ENCODE measurements around the gene PLBD2. TPM values are rescaled to one million over a fixed set of nuclear protein-coding genes. Genes with fewer than 3 reads are reported as not detected.
A peak's percentile ranks its signal among the peaks of the same experiment; 100 is the strongest.

PLBD2 gene, protein sequence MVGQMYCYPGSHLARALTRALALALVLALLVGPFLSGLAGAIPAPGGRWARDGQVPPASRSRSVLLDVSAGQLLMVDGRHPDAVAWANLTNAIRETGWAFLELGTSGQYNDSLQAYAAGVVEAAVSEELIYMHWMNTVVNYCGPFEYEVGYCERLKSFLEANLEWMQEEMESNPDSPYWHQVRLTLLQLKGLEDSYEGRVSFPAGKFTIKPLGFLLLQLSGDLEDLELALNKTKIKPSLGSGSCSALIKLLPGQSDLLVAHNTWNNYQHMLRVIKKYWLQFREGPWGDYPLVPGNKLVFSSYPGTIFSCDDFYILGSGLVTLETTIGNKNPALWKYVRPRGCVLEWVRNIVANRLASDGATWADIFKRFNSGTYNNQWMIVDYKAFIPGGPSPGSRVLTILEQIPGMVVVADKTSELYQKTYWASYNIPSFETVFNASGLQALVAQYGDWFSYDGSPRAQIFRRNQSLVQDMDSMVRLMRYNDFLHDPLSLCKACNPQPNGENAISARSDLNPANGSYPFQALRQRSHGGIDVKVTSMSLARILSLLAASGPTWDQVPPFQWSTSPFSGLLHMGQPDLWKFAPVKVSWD
- total RNA-seq (2021): 31.4 and 35.6 TPM in 2 replicates
- long read RNA-seq, full-length matches to known transcripts: 2 of 7 reads
- long read RNA-seq, partial matches to known transcripts: 1 of 7 reads
- long read RNA-seq, other reads (novel, unspliced or antisense): 4 of 7 reads

DNA sequence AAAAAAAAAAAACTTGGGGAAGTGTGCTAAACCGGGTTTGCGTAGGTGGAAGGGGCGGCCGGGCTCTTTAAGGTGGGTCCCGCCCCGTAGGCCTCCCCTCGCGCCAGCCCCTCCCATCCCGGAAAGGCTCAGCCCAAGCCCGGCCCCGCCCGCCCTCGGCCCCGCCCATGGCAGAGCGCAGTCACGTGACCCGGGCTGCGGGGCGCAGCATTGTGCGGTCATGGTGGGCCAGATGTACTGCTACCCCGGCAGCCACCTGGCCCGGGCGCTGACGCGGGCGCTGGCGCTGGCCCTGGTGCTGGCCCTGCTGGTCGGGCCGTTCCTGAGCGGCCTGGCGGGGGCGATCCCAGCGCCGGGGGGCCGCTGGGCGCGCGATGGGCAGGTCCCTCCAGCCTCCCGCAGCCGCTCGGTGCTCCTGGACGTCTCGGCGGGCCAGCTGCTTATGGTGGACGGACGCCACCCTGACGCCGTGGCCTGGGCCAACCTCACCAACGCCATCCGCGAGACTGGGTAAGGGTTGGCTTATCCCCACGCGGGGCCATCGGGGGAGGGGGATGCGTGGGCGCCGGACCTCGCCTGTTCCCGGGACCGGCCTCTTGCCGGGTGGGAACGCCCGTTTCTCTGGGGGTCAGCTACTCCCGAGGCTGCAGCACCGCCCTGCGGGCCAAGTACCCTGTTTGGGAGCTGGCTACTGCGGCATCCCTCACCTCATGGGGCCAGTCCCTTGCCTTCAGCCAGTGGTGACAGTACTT lies at the start of gene PLBD2:
PLBD2 (plus strand) TSS at position 207 of the 752 bp plus-strand sequence; CDS start at position 221, 14 bp downstream.
- no peaks in the 10 kb centered on the region for H4K20me1 ChIP-seq (ENCODE audit: control insufficient read depth, insufficient read depth, insufficient read length)
- H3K18ac ChIP-seq (ENCODE audit: insufficient read length, low read depth, low read length): peak within 1 kb of the TSS; percentile 70
- Mint-ChIP-seq H3K9me3 (no peaks in the 10 kb centered on the region; a peak in 1 of 5 replicates), H3K4me3 (peak within 1 kb of the TSS; percentile 79 to 90), H3K27ac (peak within 1 kb of the TSS in 2 of 3 experiments; percentile 87 to 95; a peak in 2 of 7 replicates), H3K27me3 (ENCODE audit: low read depth) (no peaks in the 10 kb centered on the region), H3K36me3 (ENCODE audit: insufficient read depth in 1 of 3, low read depth in 3 of 3) (peaks cover 1 to 5% (median 4%) of the 10 kb centered on the region in 3 experiments; a peak in 4 of 7 replicates), H3K4me1 (peaks cover 10 to 20% of the 10 kb centered on the region in 2 experiments)
- no peak within 1 kb of the TSS for H2AK5ac ChIP-seq (ENCODE audit: insufficient read length, low read length)
- no peaks in the 10 kb centered on the region for H3K79me2 ChIP-seq (ENCODE audit: insufficient read depth, low read length)
- H3K23ac ChIP-seq (ENCODE audit: insufficient read length, low read depth, low read length): no peak within 1 kb of the TSS
- peaks cover 7% of the 10 kb centered on the region for H3K23me2 ChIP-seq (ENCODE audit: insufficient read length, low read depth, low read length, poor library complexity, severe bottlenecking)
- no peak within 1 kb of the TSS for H4K5ac ChIP-seq (ENCODE audit: insufficient read length, low read depth, low read length)
- H3K79me1 ChIP-seq (ENCODE audit: insufficient read depth, low read depth, low read length, poor library complexity, severe bottlenecking): peaks cover 6% of the 10 kb centered on the region
- TF ChIP-seq, protein P1, sequence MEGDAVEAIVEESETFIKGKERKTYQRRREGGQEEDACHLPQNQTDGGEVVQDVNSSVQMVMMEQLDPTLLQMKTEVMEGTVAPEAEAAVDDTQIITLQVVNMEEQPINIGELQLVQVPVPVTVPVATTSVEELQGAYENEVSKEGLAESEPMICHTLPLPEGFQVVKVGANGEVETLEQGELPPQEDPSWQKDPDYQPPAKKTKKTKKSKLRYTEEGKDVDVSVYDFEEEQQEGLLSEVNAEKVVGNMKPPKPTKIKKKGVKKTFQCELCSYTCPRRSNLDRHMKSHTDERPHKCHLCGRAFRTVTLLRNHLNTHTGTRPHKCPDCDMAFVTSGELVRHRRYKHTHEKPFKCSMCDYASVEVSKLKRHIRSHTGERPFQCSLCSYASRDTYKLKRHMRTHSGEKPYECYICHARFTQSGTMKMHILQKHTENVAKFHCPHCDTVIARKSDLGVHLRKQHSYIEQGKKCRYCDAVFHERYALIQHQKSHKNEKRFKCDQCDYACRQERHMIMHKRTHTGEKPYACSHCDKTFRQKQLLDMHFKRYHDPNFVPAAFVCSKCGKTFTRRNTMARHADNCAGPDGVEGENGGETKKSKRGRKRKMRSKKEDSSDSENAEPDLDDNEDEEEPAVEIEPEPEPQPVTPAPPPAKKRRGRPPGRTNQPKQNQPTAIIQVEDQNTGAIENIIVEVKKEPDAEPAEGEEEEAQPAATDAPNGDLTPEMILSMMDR (conservative IDR thresholded peaks at IDR 0.05): no peak
- H3K4me1 ChIP-seq (ENCODE audit: insufficient read depth, low read length): peaks cover 5% of the 10 kb centered on the region; the same call in 1 of the 2 replicates
- H3K14ac ChIP-seq (ENCODE audit: insufficient read depth, low read length): peak within 1 kb of the TSS; percentile 43; the same call in 1 of the 2 replicates
- no peaks in the 10 kb centered on the region for H3K27me3 ChIP-seq (ENCODE audit: insufficient read depth, low read length)
- no peak within 1 kb of the TSS for H2BK12ac ChIP-seq (ENCODE audit: insufficient read length, low read depth, low read length)
- WGBS (ENCODE audit: extremely low coverage, insufficient read length, low lambda C conversion rate): no CpG with 5 or more reads among the region's 67 CpGs
- DNase-seq: peak; percentile 98
- no peak within 1 kb of the TSS for H2BK5ac ChIP-seq (ENCODE audit: insufficient read length, low read length)
- peak within 1 kb of the TSS; percentile 61 for H3K9ac ChIP-seq (ENCODE audit: extremely low read depth, insufficient read length, low read length)
- no peak within 1 kb of the TSS for H3T11ph ChIP-seq (ENCODE audit: low read length)
- no peak within 1 kb of the TSS for H2BK20ac ChIP-seq (ENCODE audit: low read depth, low read length, poor library complexity, severe bottlenecking)
- H3K4me2 ChIP-seq (ENCODE audit: insufficient read depth, insufficient read length, low read length): peak within 1 kb of the TSS; percentile 58
- H2AFZ ChIP-seq (ENCODE audit: low read length): no peak within 1 kb of the TSS
- no peak within 1 kb of the TSS for H4K91ac ChIP-seq (ENCODE audit: insufficient read length, low read depth, low read length)
- H3K27ac ChIP-seq (ENCODE audit: insufficient read length, low read depth, low read length): no peak within 1 kb of the TSS
- no peak within 1 kb of the TSS; the same call in 1 of the 2 replicates for H3K4ac ChIP-seq (ENCODE audit: low read depth, low read length)
- no peak within 1 kb of the TSS for H4K8ac ChIP-seq (replicated peaks; ENCODE audit: insufficient read length, low read depth, low read length)
- H2BK15ac ChIP-seq (ENCODE audit: low read depth, low read length): no peak within 1 kb of the TSS
- no peaks in the 10 kb centered on the region for H3K9me3 ChIP-seq (ENCODE audit: control insufficient read depth, low read depth, low read length)
- no peak within 1 kb of the TSS for H3K56ac ChIP-seq (ENCODE audit: insufficient read length, low read depth, low read length)
- no peak within 1 kb of the TSS for H2BK120ac ChIP-seq (ENCODE audit: low read depth, low read length, poor library complexity, severe bottlenecking)
